B cell (primary cell): ENCODE data around the gene PEPD. TPM values are rescaled to one million over a fixed set of nuclear protein-coding genes. Genes with fewer than 3 reads are reported as not detected.

ENCODE experiments used
- ATAC-seq: fragments of 200-7000 bp; cut with Tn5 transposase; one replicate; pipeline ENCODE4 v1.10.0; 2021; ENCODE audit warnings: low read depth, mild to moderate bottlenecking, moderate number of reproducible peaks, moderate library complexity
- CTCF ChIA-PET: fragments of 350-600 bp; sonication (Branson Sonifier 250); formaldehyde crosslinking; loops from one replicate; lab custom pipeline; 2021; ENCODE audit warnings: antibody characterized with exemption, inconsistent platforms; lab: Charles Lee
- POLR2A ChIA-PET: fragments of 350-600 bp; sonication (Branson Sonifier 250); formaldehyde crosslinking; loops from one replicate; lab custom pipeline; 2021; ENCODE audit warnings: antibody characterized with exemption; lab: Charles Lee
- DNase-seq: peaks from one replicate; pipeline ENCODE4 v3.0.0; 2013
- H2AFZ ChIP-seq: 2 replicates; pipeline ENCODE4 v1.6.1; 2012; ENCODE audit warnings: mild to moderate bottlenecking, low read depth, low read length; ENCODE audit not compliant: insufficient read depth, poor library complexity, severe bottlenecking
- H3K27ac ChIP-seq, 2 donors: 1 replicate in 1 of 2; 2 replicates in 1 of 2; pipeline ENCODE4 v1.5.1; 2012 to 2013; ENCODE audit warnings: low read length in 2 of 2, mild to moderate bottlenecking in 2 of 2, moderate library complexity in 1 of 2
- H3K27me3 ChIP-seq, 4 experiments: fragments of 200-600 bp in 1 of 4; sonication (generic) in 1 of 4; replicated peaks in 1 of 4; 1 replicate in 2 of 4; 2 replicates in 2 of 4; pipeline versions ENCODE4 v1.6.1 to v1.7.0; 2013 to 2016; ENCODE audit warnings: low read length in 3 of 4, mild to moderate bottlenecking in 2 of 4, mixed read lengths in 1 of 4, moderate library complexity in 1 of 4; ENCODE audit not compliant: insufficient read depth in 4 of 4, control insufficient read depth in 3 of 4; ENCODE audit errors: control extremely low read depth in 1 of 4
- H3K36me3 ChIP-seq, 2 experiments: replicated peaks in 1 of 2; 1 replicate in 1 of 2; 2 replicates in 1 of 2; pipeline versions ENCODE4 v1.6.1 to v1.7.1; 2013; ENCODE audit warnings: low read length in 1 of 2; ENCODE audit not compliant: insufficient read depth in 2 of 2, control insufficient read depth in 1 of 2; ENCODE audit errors: control extremely low read depth in 1 of 2, extremely low read depth in 1 of 2
- H3K4me1 ChIP-seq, 2 donors: fragments of 200-600 bp in 1 of 2; sonication (generic) in 1 of 2; 1 replicate in 1 of 2; 2 replicates in 1 of 2; pipeline versions ENCODE4 v1.5.1 to v1.6.1; 2013 to 2017; ENCODE audit warnings: low read length in 2 of 2; ENCODE audit not compliant: control insufficient read depth in 2 of 2, insufficient read depth in 2 of 2
- H3K4me2 ChIP-seq: replicated peaks from 2 replicates; pipeline ENCODE3; 2012; ENCODE audit warnings: mild to moderate bottlenecking, low read depth, low read length; ENCODE audit not compliant: poor library complexity, severe bottlenecking
- H3K4me3 ChIP-seq, 5 experiments: fragments of 200-600 bp in 1 of 5; sonication (generic) in 1 of 5; 1 replicate in 3 of 5; 2 replicates in 2 of 5; pipeline versions ENCODE4 v1.5.1 to v1.7.0; 2011 to 2016; ENCODE audit warnings: low read length in 4 of 5, mild to moderate bottlenecking in 4 of 5, low read depth in 2 of 5, control low read depth in 1 of 5, moderate library complexity in 1 of 5; ENCODE audit not compliant: insufficient read depth in 1 of 5; ENCODE audit errors: control extremely low read depth in 1 of 5, extremely low read depth in 1 of 5
- H3K79me2 ChIP-seq: fragments of 200-600 bp; sonication (generic); one replicate; pipeline ENCODE4 v1.6.0; 2016; ENCODE audit warnings: low read length; ENCODE audit not compliant: control insufficient read depth, insufficient read depth
- H3K9ac ChIP-seq: fragments of 200-600 bp; sonication (generic); 2 replicates; pipeline ENCODE4 v1.6.1; 2017; ENCODE audit warnings: mild to moderate bottlenecking, low read length, moderate library complexity
- H3K9me3 ChIP-seq, 3 donors: one replicate each; pipeline versions ENCODE4 v1.6.1 to v1.7.1; 2013; ENCODE audit warnings: low read length in 2 of 3; ENCODE audit not compliant: control insufficient read depth in 2 of 3, insufficient read depth in 1 of 3; ENCODE audit errors: control extremely low read depth in 1 of 3
- H4K20me1 ChIP-seq: 2 replicates; pipeline ENCODE4 v1.6.0; 2012; ENCODE audit warnings: mild to moderate bottlenecking, low read length; ENCODE audit not compliant: insufficient read depth, control insufficient read depth, poor library complexity, severe bottlenecking
- H3K27ac Mint-ChIP-seq: one replicate; pipeline ENCODE4 v1.8.0; 2021; ENCODE audit warnings: mixed read lengths
- H3K27me3 Mint-ChIP-seq: one replicate; pipeline ENCODE4 v1.8.0; 2021; ENCODE audit warnings: mixed read lengths
- H3K4me1 Mint-ChIP-seq: one replicate; pipeline ENCODE4 v1.8.0; 2021; ENCODE audit warnings: mixed read lengths
- H3K4me3 Mint-ChIP-seq: one replicate; pipeline ENCODE4 v1.8.0; 2021; ENCODE audit warnings: mixed read lengths
- H3K9me3 Mint-ChIP-seq: one replicate; pipeline ENCODE4 v1.8.0; 2022; ENCODE audit warnings: mixed read lengths; ENCODE audit not compliant: insufficient read depth
- CTCF ChIP-seq: fragments of 200-600 bp; IDR thresholded peaks from one replicate; pipeline ENCODE4 v1.8.0; 2022; ENCODE audit warnings: antibody characterized with exemption, mild to moderate bottlenecking
- EZH2 ChIP-seq: IDR thresholded peaks from 2 replicates; pipeline ENCODE4 v1.6.1; 2012; ENCODE audit warnings: borderline replicate concordance, low read depth, mild to moderate bottlenecking, moderate library complexity, low read length; ENCODE audit not compliant: insufficient read depth, poor library complexity, severe bottlenecking
- WGBS: methylation state at CpG from one replicate; pipeline ENCODE4 v1.1.5; 2013; ENCODE audit warnings: missing lambda C conversion rate; ENCODE audit not compliant: insufficient coverage; 5-methylcytosine and 5-hydroxymethylcytosine counted together
- intact Hi-C: fragments of 100-400 bp; cut with micrococcal nuclease; formaldehyde crosslinking; loops from one replicate; pipeline ENCODE4 v1.10.0; 2022
- polyA plus RNA-seq: library from polyadenylated mRNA; depleted of rRNA; stranded (reverse); fragments of >200 nt; gene quantifications from 2 replicates; pipeline ENCODE4 v1.2.3, GENCODE V29; 2012
- total RNA-seq, 2 donors: library from RNA; stranded (reverse); fragments of 120-200 nt in 1 of 2; gene quantifications; 1 replicate in 1 of 2; 2 replicates in 1 of 2; pipeline versions ENCODE4 v1.2.3 to v1.2.4, GENCODE V29; 2013 to 2022

Gene PEPD
- total and polyA plus RNA-seq, 2 donors (not counting 1 experiment from before 2014, with no cell fraction given): 36.4 to 42.7 TPM

- H3K27me3 Mint-ChIP-seq: no peaks in the 10 kb centered on the region
- DNase-seq (no peak), ATAC-seq (no peak)
- POLR2A ChIA-PET: no interaction called here
- CTCF ChIA-PET: no interaction called here
- H3K9me3 Mint-ChIP-seq: no peaks in the 10 kb centered on the region
- Histone ChIP-seq H4K20me1 (no peaks in the 10 kb centered on the region), H3K4me1 (no peaks in the 10 kb centered on the region), H3K79me2 (no peaks in the 10 kb centered on the region), H3K4me2 (no peak overlapping the region), H3K9me3 (no peaks in the 10 kb centered on the region), H3K27me3 (no peaks in the 10 kb centered on the region), H3K27ac (no peak overlapping the region), H2AFZ (no peak overlapping the region), H3K36me3 (no peaks in the 10 kb centered on the region), H3K4me3 (no peak overlapping the region), H3K9ac (no peak overlapping the region)
- intact Hi-C loops: no loop called here
- H3K4me1 Mint-ChIP-seq: no peaks in the 10 kb centered on the region
- 92% methylated on average over 2 of the region's 3 CpGs for WGBS
- H3K4me3 Mint-ChIP-seq: no peak overlapping the region
- no peak overlapping the region for H3K27ac Mint-ChIP-seq
- no peak for TF ChIP-seq CTCF
- no peak for TF ChIP-seq EZH2
Measured at GRCh38 chr19:33441828-33442227, 79.8 kb downstream of the PEPD start.

- TF ChIP-seq EZH2: no peak
- TF ChIP-seq CTCF: no peak
Measured at GRCh38 chr19:33441277-33441699, 80.3 kb downstream of the PEPD start.

More at GRCh38 chr19:33441277-33441699, 80.3 kb downstream of the PEPD start:
- Histone ChIP-seq H2AFZ (no peak overlapping the region), H3K79me2 (no peaks in the 10 kb centered on the region), H3K4me3 (no peak overlapping the region), H3K4me1 (no peaks in the 10 kb centered on the region), H3K27ac (no peak overlapping the region), H3K4me2 (no peak overlapping the region), H3K27me3 (no peaks in the 10 kb centered on the region), H3K9ac (no peak overlapping the region), H4K20me1 (no peaks in the 10 kb centered on the region), H3K36me3 (no peaks in the 10 kb centered on the region), H3K9me3 (no peaks in the 10 kb centered on the region)
- H3K27ac Mint-ChIP-seq: no peak overlapping the region
- DNase-seq: no peak
- intact Hi-C loops: no loop called here
- no peaks in the 10 kb centered on the region for H3K4me1 Mint-ChIP-seq
- H3K4me3 Mint-ChIP-seq: no peak overlapping the region
- no peaks in the 10 kb centered on the region for H3K9me3 Mint-ChIP-seq
- WGBS: 39% methylated on average over 11 of the region's 11 CpGs
- ChIA-PET CTCF (no interaction called here), POLR2A (no interaction called here)
- H3K27me3 Mint-ChIP-seq: no peaks in the 10 kb centered on the region
- ATAC-seq: no peak
